ENCODE data around the gene RAB37.

DNA sequence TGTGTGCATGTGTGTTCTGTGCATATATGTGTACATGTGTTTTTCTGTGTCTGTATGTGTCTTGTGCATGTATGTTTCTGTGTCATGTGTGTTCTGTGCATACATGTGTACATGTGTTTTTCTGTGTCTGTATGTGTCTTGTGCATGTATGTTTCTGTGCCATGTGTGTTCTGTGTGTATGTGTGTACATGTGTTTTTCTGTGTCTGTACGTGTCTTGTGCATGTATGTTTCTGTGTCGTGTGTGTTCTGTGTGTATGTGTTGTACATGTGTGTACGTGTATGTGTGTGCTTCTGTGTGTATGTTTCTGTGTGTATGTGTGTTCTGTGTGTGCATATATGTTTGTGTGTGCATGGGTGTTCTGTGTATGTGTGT, 8.4 kb upstream of the RAB37 start:
- TF ChIP-seq, protein P1, sequence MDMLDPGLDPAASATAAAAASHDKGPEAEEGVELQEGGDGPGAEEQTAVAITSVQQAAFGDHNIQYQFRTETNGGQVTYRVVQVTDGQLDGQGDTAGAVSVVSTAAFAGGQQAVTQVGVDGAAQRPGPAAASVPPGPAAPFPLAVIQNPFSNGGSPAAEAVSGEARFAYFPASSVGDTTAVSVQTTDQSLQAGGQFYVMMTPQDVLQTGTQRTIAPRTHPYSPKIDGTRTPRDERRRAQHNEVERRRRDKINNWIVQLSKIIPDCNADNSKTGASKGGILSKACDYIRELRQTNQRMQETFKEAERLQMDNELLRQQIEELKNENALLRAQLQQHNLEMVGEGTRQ (IDR thresholded peaks at IDR 0.05; ENCODE audit: borderline replicate concordance, low read depth, low read length) = no peak
- no peak for TF ChIP-seq SMC3 (IDR thresholded peaks at IDR 0.05; ENCODE audit: low read depth, low read length)
- no peak for TF ChIP-seq EP300 (IDR thresholded peaks at IDR 0.05; ENCODE audit: borderline replicate concordance in 1 of 2, low read depth in 1 of 2, low read length in 1 of 2)
- TF ChIP-seq JUND (IDR thresholded peaks at IDR 0.05) = no peak
- TF ChIP-seq, protein P2, sequence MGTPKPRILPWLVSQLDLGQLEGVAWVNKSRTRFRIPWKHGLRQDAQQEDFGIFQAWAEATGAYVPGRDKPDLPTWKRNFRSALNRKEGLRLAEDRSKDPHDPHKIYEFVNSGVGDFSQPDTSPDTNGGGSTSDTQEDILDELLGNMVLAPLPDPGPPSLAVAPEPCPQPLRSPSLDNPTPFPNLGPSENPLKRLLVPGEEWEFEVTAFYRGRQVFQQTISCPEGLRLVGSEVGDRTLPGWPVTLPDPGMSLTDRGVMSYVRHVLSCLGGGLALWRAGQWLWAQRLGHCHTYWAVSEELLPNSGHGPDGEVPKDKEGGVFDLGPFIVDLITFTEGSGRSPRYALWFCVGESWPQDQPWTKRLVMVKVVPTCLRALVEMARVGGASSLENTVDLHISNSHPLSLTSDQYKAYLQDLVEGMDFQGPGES (IDR thresholded peaks at IDR 0.05; ENCODE audit: low read depth, low read length) = no peak
- TF ChIP-seq, protein P3, sequence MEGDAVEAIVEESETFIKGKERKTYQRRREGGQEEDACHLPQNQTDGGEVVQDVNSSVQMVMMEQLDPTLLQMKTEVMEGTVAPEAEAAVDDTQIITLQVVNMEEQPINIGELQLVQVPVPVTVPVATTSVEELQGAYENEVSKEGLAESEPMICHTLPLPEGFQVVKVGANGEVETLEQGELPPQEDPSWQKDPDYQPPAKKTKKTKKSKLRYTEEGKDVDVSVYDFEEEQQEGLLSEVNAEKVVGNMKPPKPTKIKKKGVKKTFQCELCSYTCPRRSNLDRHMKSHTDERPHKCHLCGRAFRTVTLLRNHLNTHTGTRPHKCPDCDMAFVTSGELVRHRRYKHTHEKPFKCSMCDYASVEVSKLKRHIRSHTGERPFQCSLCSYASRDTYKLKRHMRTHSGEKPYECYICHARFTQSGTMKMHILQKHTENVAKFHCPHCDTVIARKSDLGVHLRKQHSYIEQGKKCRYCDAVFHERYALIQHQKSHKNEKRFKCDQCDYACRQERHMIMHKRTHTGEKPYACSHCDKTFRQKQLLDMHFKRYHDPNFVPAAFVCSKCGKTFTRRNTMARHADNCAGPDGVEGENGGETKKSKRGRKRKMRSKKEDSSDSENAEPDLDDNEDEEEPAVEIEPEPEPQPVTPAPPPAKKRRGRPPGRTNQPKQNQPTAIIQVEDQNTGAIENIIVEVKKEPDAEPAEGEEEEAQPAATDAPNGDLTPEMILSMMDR (IDR thresholded peaks at IDR 0.05) = no peak
- TF ChIP-seq SIN3A (IDR thresholded peaks at IDR 0.05; ENCODE audit: borderline replicate concordance, low read depth, low read length) = no peak
- TF ChIP-seq POLR2AphosphoS5 (IDR thresholded peaks at IDR 0.05; ENCODE audit: low read depth, low read length) = no peak
- TF ChIP-seq CHD2 (IDR thresholded peaks at IDR 0.05; ENCODE audit: low read length, partially characterized antibody) = no peak
- no peak for TF ChIP-seq TAF1 (IDR thresholded peaks at IDR 0.05; ENCODE audit: borderline replicate concordance, low read depth, low read length)
- no peak for TF ChIP-seq NRF1 (IDR thresholded peaks at IDR 0.05; ENCODE audit: low read depth, low read length)

Data from SK-N-SH (cell line).